ENCODE results near the gene SCMH1. TPM values are rescaled to one million over a fixed set of nuclear protein-coding genes. Genes with fewer than 3 reads are reported as not detected.

Gene SCMH1
- total and polyA plus RNA-seq, 2 donors (not counting 3 experiments of a cell fraction or from before 2014, with no cell fraction given): 39.9 to 40.7 TPM

GRCh38 chr1:41226815-41227434 lies 15.2 kb downstream of the SCMH1 start:
- H3K9me1 ChIP-seq (replicated peaks; ENCODE audit: control insufficient read depth, extremely low read depth, insufficient read depth, low read length): no peaks in the 10 kb centered on the region
- H3K36me3 ChIP-seq (ENCODE audit: control insufficient read depth in 2 of 2, extremely low read depth in 1 of 2, insufficient read depth in 2 of 2, low read length in 2 of 2): no peaks in the 10 kb centered on the region
- H3K79me2 ChIP-seq (ENCODE audit: control insufficient read depth, insufficient read depth, low read length): peaks cover 29% of the 10 kb centered on the region
- ChIA-PET CTCF (no interaction called here), POLR2A (no interaction called here)
- no peak for FAIRE-seq
- H3K27me3 ChIP-seq (ENCODE audit: control insufficient read depth in 2 of 2, insufficient read depth in 2 of 2, low read length in 2 of 2): no peaks in the 10 kb centered on the region
- H3K27ac ChIP-seq (ENCODE audit: insufficient read depth, low read depth, low read length): no peak overlapping the region
- TF ChIP-seq, protein P1, sequence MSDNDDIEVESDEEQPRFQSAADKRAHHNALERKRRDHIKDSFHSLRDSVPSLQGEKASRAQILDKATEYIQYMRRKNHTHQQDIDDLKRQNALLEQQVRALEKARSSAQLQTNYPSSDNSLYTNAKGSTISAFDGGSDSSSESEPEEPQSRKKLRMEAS (IDR thresholded peaks at IDR 0.05; ENCODE audit: insufficient read depth, insufficient read length): no peak
- TF ChIP-seq JUN (IDR thresholded peaks at IDR 0.05; ENCODE audit: borderline replicate concordance, insufficient read depth, insufficient read length, low read depth): no peak
- TF ChIP-seq GATA2 (IDR thresholded peaks at IDR 0.05; ENCODE audit: insufficient read depth, insufficient read length, low read depth, low read length): no peak
- TF ChIP-seq, protein P2, sequence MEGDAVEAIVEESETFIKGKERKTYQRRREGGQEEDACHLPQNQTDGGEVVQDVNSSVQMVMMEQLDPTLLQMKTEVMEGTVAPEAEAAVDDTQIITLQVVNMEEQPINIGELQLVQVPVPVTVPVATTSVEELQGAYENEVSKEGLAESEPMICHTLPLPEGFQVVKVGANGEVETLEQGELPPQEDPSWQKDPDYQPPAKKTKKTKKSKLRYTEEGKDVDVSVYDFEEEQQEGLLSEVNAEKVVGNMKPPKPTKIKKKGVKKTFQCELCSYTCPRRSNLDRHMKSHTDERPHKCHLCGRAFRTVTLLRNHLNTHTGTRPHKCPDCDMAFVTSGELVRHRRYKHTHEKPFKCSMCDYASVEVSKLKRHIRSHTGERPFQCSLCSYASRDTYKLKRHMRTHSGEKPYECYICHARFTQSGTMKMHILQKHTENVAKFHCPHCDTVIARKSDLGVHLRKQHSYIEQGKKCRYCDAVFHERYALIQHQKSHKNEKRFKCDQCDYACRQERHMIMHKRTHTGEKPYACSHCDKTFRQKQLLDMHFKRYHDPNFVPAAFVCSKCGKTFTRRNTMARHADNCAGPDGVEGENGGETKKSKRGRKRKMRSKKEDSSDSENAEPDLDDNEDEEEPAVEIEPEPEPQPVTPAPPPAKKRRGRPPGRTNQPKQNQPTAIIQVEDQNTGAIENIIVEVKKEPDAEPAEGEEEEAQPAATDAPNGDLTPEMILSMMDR (IDR thresholded peaks at IDR 0.05; ENCODE audit: extremely low read depth in 1 of 2, insufficient read depth in 1 of 2, low read depth in 1 of 2, low read length in 2 of 2): no peak
- no peak for TF ChIP-seq POLR2A (IDR thresholded peaks at IDR 0.05; ENCODE audit: low read depth, low read length)
- no peak for TF ChIP-seq MYC (IDR thresholded peaks at IDR 0.05; ENCODE audit: low read depth, low read length)
- no peak for TF ChIP-seq POLR2AphosphoS5 (IDR thresholded peaks at IDR 0.05; ENCODE audit: insufficient read depth, low read depth, low read length)
- no peak for TF ChIP-seq EZH2 (IDR thresholded peaks at IDR 0.05; ENCODE audit: borderline replicate concordance, low read depth, low read length, severe bottlenecking)
- TF ChIP-seq FOS (IDR thresholded peaks at IDR 0.05; ENCODE audit: borderline replicate concordance, insufficient read depth, low read length): no peak
- no peak overlapping the region for H3K4me3 ChIP-seq (replicated peaks in 1 of 3; ENCODE audit: insufficient read depth in 1 of 3, low read depth in 1 of 3, low read length in 3 of 3)
- dilution Hi-C loops (cut with MboI; ENCODE audit: extremely low pct_ligation_motif_present, low sequenced_read_pairs): no loop called here
- no peak overlapping the region for H3K9ac ChIP-seq (replicated peaks; ENCODE audit: extremely low read depth, insufficient read depth, low read length)
- no peaks in the 10 kb centered on the region for H3K9me3 ChIP-seq (replicated peaks; ENCODE audit: control insufficient read depth, insufficient read depth, low read length)
- peaks cover 2% of the 10 kb centered on the region for H4K20me1 ChIP-seq (replicated peaks; ENCODE audit: control insufficient read depth, extremely low read depth, insufficient read depth, low read length)
- no peak for DNase-seq (ENCODE audit: low read depth, low spot score)
- no peak overlapping the region for H3K4me2 ChIP-seq (ENCODE audit: insufficient read depth, low read length)
- no TSS peak for BruUV-seq (replicated peaks)
- no peak overlapping the region for H2AFZ ChIP-seq (ENCODE audit: low read depth, low read length)
- intact Hi-C loops (cut with micrococcal nuclease): no loop called here
- H3K4me1 ChIP-seq (ENCODE audit: control insufficient read depth, extremely low read depth, insufficient read depth, low read length): no peaks in the 10 kb centered on the region

All from endothelial cell of umbilical vein (primary cell).